Measurements from ENCODE around the gene SEC24D.

The SEC24D gene

GRCh38 chr4:118865091-118865708 is 29.3 kb upstream of the SEC24D start:
- TF ChIP-seq CTCF (IDR thresholded peaks at IDR 0.05) = no peak
- no peaks in the 10 kb centered on the region for H3K36me3 ChIP-seq
- H3K4me1 ChIP-seq (ENCODE audit: control insufficient read depth in 1 of 2, insufficient read depth in 1 of 2, low read depth in 1 of 2, low read length in 1 of 2) = no peaks in the 10 kb centered on the region

GRCh38 chr4:118858779-118859178 is 22.9 kb upstream of the SEC24D start:
- Histone ChIP-seq H3K27ac (no peak overlapping the region), H3K9me3 (no peaks in the 10 kb centered on the region), H3K36me3 (no peaks in the 10 kb centered on the region), H3K4me1 (ENCODE audit: control insufficient read depth in 1 of 2, insufficient read depth in 1 of 2, low read depth in 1 of 2, low read length in 1 of 2) (no peaks in the 10 kb centered on the region), H3K27me3 (no peaks in the 10 kb centered on the region), H3K4me3 (ENCODE audit: low read depth in 1 of 2, low read length in 1 of 2) (no peak overlapping the region)
- no peak for TF ChIP-seq CTCF (IDR thresholded peaks at IDR 0.05)

More at GRCh38 chr4:118865091-118865708, 29.3 kb upstream of the SEC24D start:
- Histone ChIP-seq H3K4me3 (ENCODE audit: low read depth in 1 of 2, low read length in 1 of 2) (no peak overlapping the region), H3K27ac (no peak overlapping the region), H3K27me3 (no peaks in the 10 kb centered on the region), H3K9me3 (no peaks in the 10 kb centered on the region)

- TF ChIP-seq CTCF (IDR thresholded peaks at IDR 0.05) = no peak
- Histone ChIP-seq H3K9me3 (no peaks in the 10 kb centered on the region), H3K4me3 (ENCODE audit: low read depth in 1 of 2, low read length in 1 of 2) (no peak overlapping the region), H3K27me3 (no peaks in the 10 kb centered on the region), H3K36me3 (no peaks in the 10 kb centered on the region), H3K27ac (no peak overlapping the region), H3K4me1 (ENCODE audit: control insufficient read depth in 1 of 2, insufficient read depth in 1 of 2, low read depth in 1 of 2, low read length in 1 of 2) (no peaks in the 10 kb centered on the region)
Measured at GRCh38 chr4:118857760-118858159, 21.8 kb upstream of the SEC24D start.

GRCh38 chr4:118850488-118851173 is 14.7 kb upstream of the SEC24D start:
- H3K9me3 ChIP-seq = no peaks in the 10 kb centered on the region
- no peak for TF ChIP-seq CTCF (IDR thresholded peaks at IDR 0.05)
- H3K27me3 ChIP-seq = no peaks in the 10 kb centered on the region
- peak overlapping the region; percentile 77 for H3K27ac ChIP-seq
- peak overlapping the region; percentile 52 to 62 for H3K4me3 ChIP-seq (ENCODE audit: low read depth in 1 of 2, low read length in 1 of 2)
- no peaks in the 10 kb centered on the region for H3K36me3 ChIP-seq
- peaks cover 4 to 12% of the 10 kb centered on the region in 2 experiments for H3K4me1 ChIP-seq (ENCODE audit: control insufficient read depth in 1 of 2, insufficient read depth in 1 of 2, low read depth in 1 of 2, low read length in 1 of 2)

- no peaks in the 10 kb centered on the region for H3K27me3 ChIP-seq
- H3K4me1 ChIP-seq (ENCODE audit: control insufficient read depth in 1 of 2, insufficient read depth in 1 of 2, low read depth in 1 of 2, low read length in 1 of 2) = peaks cover 4 to 12% of the 10 kb centered on the region in 2 experiments
- peak overlapping the region; percentile 52 to 62 for H3K4me3 ChIP-seq (ENCODE audit: low read depth in 1 of 2, low read length in 1 of 2)
- no peaks in the 10 kb centered on the region for H3K36me3 ChIP-seq
- H3K9me3 ChIP-seq = no peaks in the 10 kb centered on the region
- no peak for TF ChIP-seq CTCF (IDR thresholded peaks at IDR 0.05)
- peak overlapping the region; percentile 77 for H3K27ac ChIP-seq
Measured at GRCh38 chr4:118849867-118850487, 14.1 kb upstream of the SEC24D start.
